ENCODE data around the gene PSMD14. TPM values are rescaled to one million over a fixed set of nuclear protein-coding genes. Genes with fewer than 3 reads are reported as not detected.
A peak's percentile ranks its signal among the peaks of the same experiment; 100 is the strongest.

Gene PSMD14
- polyA plus RNA-seq, 1 experiment, result 33.4 TPM

DNA sequence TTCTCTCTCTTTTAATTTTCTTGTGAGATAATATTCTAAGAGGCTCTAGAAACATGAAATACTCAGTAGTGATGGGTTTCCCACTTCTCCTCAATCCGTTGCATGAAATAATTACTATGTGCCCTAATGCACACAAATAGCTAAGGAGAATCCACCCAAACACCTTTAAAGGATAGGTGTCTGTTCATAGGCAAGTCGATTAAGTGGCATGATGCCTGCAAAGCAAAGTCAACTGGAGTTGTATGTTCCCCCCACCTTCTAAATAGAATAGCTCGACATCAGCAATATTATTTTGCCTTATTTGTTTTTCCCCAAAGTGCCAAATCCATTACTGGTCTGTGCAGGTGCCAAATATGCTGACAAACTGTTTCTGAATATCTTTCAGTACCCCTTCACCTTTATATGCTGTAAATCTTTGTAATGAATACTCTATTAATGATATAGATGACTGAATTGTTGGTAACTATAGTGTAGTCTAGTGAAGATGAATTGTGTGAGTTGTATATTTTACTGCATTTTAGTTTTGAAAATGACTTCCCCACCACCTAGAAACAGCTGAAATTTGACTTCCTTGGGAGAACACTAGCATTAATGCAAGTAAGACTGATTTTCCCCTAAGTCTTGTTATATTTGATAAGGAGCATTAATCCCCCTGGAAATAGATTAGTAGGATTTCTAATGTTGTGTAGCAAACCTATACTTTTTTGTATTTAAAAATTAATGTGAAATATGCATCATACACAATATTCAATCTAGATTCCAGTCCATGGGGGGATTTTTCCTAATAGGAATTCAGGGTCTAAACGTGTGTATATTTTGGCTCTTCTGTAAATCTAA is 116.9 kb downstream of the PSMD14 start:
- CTCF ChIA-PET, result interaction anchor here (0.7 kb wide), 1 partner anchor 11 kb away, joined by 3 read pairs; no protein-coding TSS in a partner anchor
- POLR2A ChIA-PET, result no interaction called here
- TF ChIP-seq, protein P1, sequence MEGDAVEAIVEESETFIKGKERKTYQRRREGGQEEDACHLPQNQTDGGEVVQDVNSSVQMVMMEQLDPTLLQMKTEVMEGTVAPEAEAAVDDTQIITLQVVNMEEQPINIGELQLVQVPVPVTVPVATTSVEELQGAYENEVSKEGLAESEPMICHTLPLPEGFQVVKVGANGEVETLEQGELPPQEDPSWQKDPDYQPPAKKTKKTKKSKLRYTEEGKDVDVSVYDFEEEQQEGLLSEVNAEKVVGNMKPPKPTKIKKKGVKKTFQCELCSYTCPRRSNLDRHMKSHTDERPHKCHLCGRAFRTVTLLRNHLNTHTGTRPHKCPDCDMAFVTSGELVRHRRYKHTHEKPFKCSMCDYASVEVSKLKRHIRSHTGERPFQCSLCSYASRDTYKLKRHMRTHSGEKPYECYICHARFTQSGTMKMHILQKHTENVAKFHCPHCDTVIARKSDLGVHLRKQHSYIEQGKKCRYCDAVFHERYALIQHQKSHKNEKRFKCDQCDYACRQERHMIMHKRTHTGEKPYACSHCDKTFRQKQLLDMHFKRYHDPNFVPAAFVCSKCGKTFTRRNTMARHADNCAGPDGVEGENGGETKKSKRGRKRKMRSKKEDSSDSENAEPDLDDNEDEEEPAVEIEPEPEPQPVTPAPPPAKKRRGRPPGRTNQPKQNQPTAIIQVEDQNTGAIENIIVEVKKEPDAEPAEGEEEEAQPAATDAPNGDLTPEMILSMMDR (IDR thresholded peaks at IDR 0.05; ENCODE audit: insufficient read depth, low read depth, low read length), result no peak
- H3K27me3 ChIP-seq (ENCODE audit: control insufficient read depth, insufficient read depth, low read length), result peaks cover 70% of the 10 kb centered on the region
- H3K36me3 ChIP-seq (ENCODE audit: control insufficient read depth, insufficient read depth, low read length), result no peaks in the 10 kb centered on the region
- no peak overlapping the region for H3K4me3 ChIP-seq (ENCODE audit: low read depth, low read length)
- no peak for DNase-seq (ENCODE audit: low read depth)

DNA sequence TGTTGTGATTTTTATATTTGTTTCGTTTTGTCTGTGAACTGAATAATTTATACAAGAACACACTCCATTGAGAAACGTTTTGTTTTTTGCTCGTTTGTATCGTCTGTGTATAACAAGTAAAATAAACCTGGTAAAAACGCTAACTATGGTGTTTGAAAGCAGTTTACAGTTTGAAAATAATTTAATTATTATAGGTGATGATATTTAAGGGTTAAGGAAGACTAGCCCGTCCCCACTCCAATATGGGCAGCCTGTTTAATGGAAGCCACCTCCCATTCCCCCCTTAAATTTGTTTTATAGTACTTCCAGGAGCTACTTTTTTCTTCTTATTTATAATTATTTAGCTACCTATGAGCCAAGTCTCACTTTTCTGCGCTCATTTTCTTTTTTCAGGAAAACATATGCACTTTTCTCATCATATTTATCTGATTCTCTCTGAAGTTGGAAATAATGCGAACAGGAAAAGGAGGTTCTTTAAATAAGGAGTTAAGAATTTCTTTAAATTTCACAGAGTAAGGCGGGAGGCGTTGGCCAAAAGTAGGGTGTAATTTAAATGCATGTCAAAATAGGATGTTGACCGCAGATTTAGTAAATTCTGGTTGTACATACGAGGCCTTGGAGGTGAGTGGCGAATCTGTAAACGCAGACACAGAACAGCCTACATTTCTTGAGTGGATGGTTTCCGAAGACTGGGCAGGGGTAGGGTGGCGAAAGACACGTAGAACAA is 117.7 kb downstream of the PSMD14 start:
- peaks cover 62% of the 10 kb centered on the region for H3K27me3 ChIP-seq (ENCODE audit: control insufficient read depth, insufficient read depth, low read length)
- CTCF ChIA-PET, result interaction anchor here (0.7 kb wide), 1 partner anchor 11 kb away, joined by 3 read pairs; no protein-coding TSS in a partner anchor
- DNase-seq (ENCODE audit: low read depth), result no peak

DNA sequence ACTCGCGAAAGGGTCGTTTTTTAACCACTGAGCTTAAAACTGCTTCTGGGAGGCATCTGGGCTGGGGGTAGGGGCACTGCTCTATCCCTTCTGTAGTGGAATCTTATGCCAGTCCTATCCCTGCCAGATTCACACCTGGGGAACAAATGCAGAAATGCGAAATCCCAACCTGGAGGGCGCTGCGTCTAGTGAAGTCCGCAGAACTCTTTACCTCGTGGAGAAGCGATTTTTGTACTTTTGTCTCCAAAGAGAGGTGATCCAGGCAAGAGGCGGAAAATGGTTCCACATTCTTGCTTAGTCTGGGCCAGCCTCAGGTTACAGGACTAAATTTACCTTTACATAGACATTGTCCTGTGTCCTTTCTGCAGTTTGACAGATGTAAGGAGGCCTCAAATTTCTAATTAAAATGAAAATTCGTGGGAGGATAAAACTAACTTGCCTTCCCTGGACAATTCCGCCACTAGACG is 118.3 kb downstream of the PSMD14 start:
- TF ChIP-seq, protein P1 (IDR thresholded peaks at IDR 0.05; ENCODE audit: insufficient read depth, low read depth, low read length), result no peak; the same call in 1 of the 2 replicates

More for the DNA sequence above, 117.7 kb downstream of the PSMD14 start:
- TF ChIP-seq, protein P1 (IDR thresholded peaks at IDR 0.05; ENCODE audit: insufficient read depth, low read depth, low read length), result no peak
- no peaks in the 10 kb centered on the region for H3K36me3 ChIP-seq (ENCODE audit: control insufficient read depth, insufficient read depth, low read length)
- POLR2A ChIA-PET, result no interaction called here
- H3K4me3 ChIP-seq (ENCODE audit: low read depth, low read length), result no peak overlapping the region

DNA sequence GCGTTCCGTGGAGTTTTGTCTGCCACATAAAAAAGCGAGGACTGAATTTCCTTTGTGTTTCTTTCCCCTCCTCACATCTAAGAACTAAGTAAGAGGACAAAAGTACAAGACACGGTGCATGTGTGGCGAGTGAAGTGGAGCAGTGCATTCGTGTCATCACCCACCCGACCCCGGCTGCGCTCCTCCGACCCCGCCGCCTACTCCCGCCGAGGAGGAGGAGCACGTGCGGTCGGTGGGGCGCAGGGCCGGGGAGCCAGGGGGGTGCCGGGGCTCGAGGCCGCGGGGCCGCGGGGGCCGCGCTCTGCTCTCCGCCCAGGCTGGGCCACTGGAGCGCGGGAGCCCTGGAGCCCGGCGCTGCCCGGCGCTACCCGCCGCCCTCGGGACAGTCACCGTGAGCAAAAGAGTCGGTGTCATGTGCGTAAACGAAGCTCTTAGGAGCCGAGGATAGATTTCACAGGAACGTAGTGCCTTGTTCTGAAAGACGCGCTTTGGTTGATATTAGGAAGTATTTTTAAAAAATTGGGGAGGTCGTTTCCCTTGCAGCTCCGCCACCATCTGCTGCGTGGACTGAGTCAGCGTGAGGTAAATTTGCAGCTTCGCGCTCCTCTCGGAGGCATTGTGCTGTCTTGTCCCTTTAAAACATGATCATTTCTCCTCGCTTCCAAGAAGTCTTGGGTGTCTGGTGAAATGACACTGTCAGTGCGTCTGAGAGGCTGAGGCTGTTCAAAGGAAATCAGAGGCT is 118.9 kb downstream of the PSMD14 start:
- Histone ChIP-seq H3K27me3 (ENCODE audit: control insufficient read depth, insufficient read depth, low read length) (peaks cover 55% of the 10 kb centered on the region), H3K36me3 (ENCODE audit: control insufficient read depth, insufficient read depth, low read length) (no peaks in the 10 kb centered on the region), H3K4me3 (ENCODE audit: low read depth, low read length) (no peak overlapping the region)
- DNase-seq (ENCODE audit: low read depth), result no peak
- TF ChIP-seq, protein P1 (IDR thresholded peaks at IDR 0.05; ENCODE audit: insufficient read depth, low read depth, low read length), result peak; percentile 64; the same call in 1 of the 2 replicates
- ChIA-PET CTCF (interaction anchor here (1.2 to 1.4 kb wide), 2 partner anchors 13 to 22 kb away, joined by 3 to 4 read pairs; no protein-coding TSS in a partner anchor), POLR2A (no interaction called here)

More for the DNA sequence above, 118.3 kb downstream of the PSMD14 start:
- no peak for DNase-seq (ENCODE audit: low read depth)
- H3K27me3 ChIP-seq (ENCODE audit: control insufficient read depth, insufficient read depth, low read length), result peaks cover 61% of the 10 kb centered on the region
- no peaks in the 10 kb centered on the region for H3K36me3 ChIP-seq (ENCODE audit: control insufficient read depth, insufficient read depth, low read length)
- H3K4me3 ChIP-seq (ENCODE audit: low read depth, low read length), result no peak overlapping the region
- POLR2A ChIA-PET, result no interaction called here
- CTCF ChIA-PET, result no interaction called here

All from BJ (cell line).